NCI-H2081 treated with DMSO at 0.1 percent for 48 hours (cell line): ENCODE measurements around the gene HIVEP3.
"Not testable (repeated sequence)": the region's sequence is repeated elsewhere in the genome, so short reads cannot be mapped to it uniquely, and the experiment has no call there.

ENCODE experiments used
- DNase-seq: peaks from one replicate; lab custom pipeline; 2025; lab: John Stamatoyannopoulos, UW

Gene HIVEP3

GRCh38 chr1:41713141-41713540, 205.6 kb downstream of the HIVEP3 start:
- DNase-seq: no peak

GRCh38 chr1:41712695-41713094, 206.0 kb downstream of the HIVEP3 start:
- no peak for DNase-seq

- no peak for DNase-seq
Observed at GRCh38 chr1:41712081-41712480, 206.6 kb downstream of the HIVEP3 start.

GRCh38 chr1:41711581-41711980, 207.1 kb downstream of the HIVEP3 start:
- no peak for DNase-seq

GRCh38 chr1:41710980-41711379, 207.7 kb downstream of the HIVEP3 start:
- DNase-seq: no peak

GRCh38 chr1:41709873-41710272, 208.8 kb downstream of the HIVEP3 start:
- no peak for DNase-seq

- no peak for DNase-seq
Observed at GRCh38 chr1:41709331-41709730, 209.4 kb downstream of the HIVEP3 start.

- DNase-seq: no peak
Observed at GRCh38 chr1:41708332-41708731, 210.4 kb downstream of the HIVEP3 start.

GRCh38 chr1:41707793-41708192, 210.9 kb downstream of the HIVEP3 start:
- no peak for DNase-seq

GRCh38 chr1:41705798-41706197, 212.9 kb downstream of the HIVEP3 start:
- DNase-seq: no peak

GRCh38 chr1:41704196-41704595, 214.5 kb downstream of the HIVEP3 start:
- no peak for DNase-seq

- no peak for DNase-seq
Observed at GRCh38 chr1:41702771-41703170, 216.0 kb downstream of the HIVEP3 start.

GRCh38 chr1:41700986-41701535, 217.7 kb downstream of the HIVEP3 start:
- no peak for DNase-seq

- no peak for DNase-seq
Observed at GRCh38 chr1:41700581-41700980, 218.1 kb downstream of the HIVEP3 start.

GRCh38 chr1:41699861-41700248, 218.9 kb downstream of the HIVEP3 start:
- DNase-seq: no peak

- no peak for DNase-seq
Observed at GRCh38 chr1:41698916-41699860, 219.5 kb downstream of the HIVEP3 start.

GRCh38 chr1:41696381-41696780, 222.3 kb downstream of the HIVEP3 start:
- DNase-seq: no peak

GRCh38 chr1:41695118-41695745, 223.5 kb downstream of the HIVEP3 start:
- no peak for DNase-seq

GRCh38 chr1:41691966-41692365, 226.8 kb downstream of the HIVEP3 start:
- DNase-seq: not testable (repeated sequence)

GRCh38 chr1:41691424-41691823, 227.3 kb downstream of the HIVEP3 start:
- no peak for DNase-seq

GRCh38 chr1:41690331-41690730, 228.4 kb downstream of the HIVEP3 start:
- DNase-seq: no peak

- DNase-seq: no peak
Observed at GRCh38 chr1:41689558-41689981, 229.2 kb downstream of the HIVEP3 start.

GRCh38 chr1:41689139-41689538, 229.6 kb downstream of the HIVEP3 start:
- no peak for DNase-seq
